Mesenchymal stem cell (in vitro differentiated cells and primary cell): ENCODE measurements around the gene NDUFAF8.

Source experiments
- DNase-seq: peaks from one replicate; pipeline ENCODE4 v3.0.0-alpha.2; 2013
- H2AFZ ChIP-seq: one replicate; pipeline ENCODE4 v1.6.1; 2013; ENCODE audit warnings: low read depth, mild to moderate bottlenecking, control low read depth, inconsistent platforms, low read length, moderate library complexity
- H2AK5ac ChIP-seq: 2 replicates; pipeline ENCODE4 v1.6.1; 2013; ENCODE audit warnings: low read length, moderate library complexity, mild to moderate bottlenecking, inconsistent platforms; ENCODE audit not compliant: severe bottlenecking
- H2BK120ac ChIP-seq: one replicate; pipeline ENCODE4 v1.6.1; 2013; ENCODE audit warnings: low read depth, mild to moderate bottlenecking, inconsistent platforms, low read length, moderate library complexity
- H2BK12ac ChIP-seq, 2 experiments: one replicate each; pipeline ENCODE4 v1.6.1; 2013; ENCODE audit warnings: inconsistent platforms in 2 of 2, low read length in 2 of 2, mild to moderate bottlenecking in 2 of 2, moderate library complexity in 2 of 2, control low read depth in 1 of 2
- H2BK15ac ChIP-seq: one replicate; pipeline ENCODE4 v1.6.1; 2013; ENCODE audit warnings: mild to moderate bottlenecking, low read depth, inconsistent platforms; ENCODE audit not compliant: poor library complexity, severe bottlenecking
- H2BK5ac ChIP-seq: 2 replicates; pipeline ENCODE4 v1.6.1; 2013; ENCODE audit warnings: low read depth, mild to moderate bottlenecking, low read length, control low read depth, inconsistent platforms; ENCODE audit not compliant: poor library complexity, severe bottlenecking
- H3K14ac ChIP-seq, 2 experiments: one replicate each; pipeline ENCODE4 v1.6.1; 2013; ENCODE audit warnings: inconsistent platforms in 2 of 2, low read length in 2 of 2, control low read depth in 1 of 2, mild to moderate bottlenecking in 1 of 2, moderate library complexity in 1 of 2
- H3K18ac ChIP-seq, 2 experiments: one replicate each; pipeline ENCODE4 v1.6.1; 2013; ENCODE audit warnings: inconsistent platforms in 2 of 2, low read length in 2 of 2, control low read depth in 1 of 2, low read depth in 1 of 2, mild to moderate bottlenecking in 1 of 2
- H3K23ac ChIP-seq, 2 experiments: one replicate each; pipeline ENCODE4 v1.6.1; 2013; ENCODE audit warnings: inconsistent platforms in 2 of 2, low read length in 2 of 2, mild to moderate bottlenecking in 2 of 2, moderate library complexity in 2 of 2, control low read depth in 1 of 2
- H3K27ac ChIP-seq: 2 replicates; pipeline ENCODE4 v1.5.1; 2013; ENCODE audit warnings: mild to moderate bottlenecking, moderate library complexity, low read length, control low read depth, inconsistent platforms; ENCODE audit not compliant: poor library complexity, severe bottlenecking
- H3K27me3 ChIP-seq, 2 experiments: 2 replicates each; pipeline versions ENCODE4 v1.6.1 to v1.7.0; 2013; ENCODE audit warnings: low read length in 2 of 2, mild to moderate bottlenecking in 2 of 2, moderate library complexity in 2 of 2, control low read depth in 1 of 2, inconsistent platforms in 1 of 2; ENCODE audit not compliant: control insufficient read depth in 1 of 2, insufficient read depth in 1 of 2
- H3K36me3 ChIP-seq, 2 experiments: 2 replicates each; pipeline versions ENCODE4 v1.6.1 to v1.7.0; 2013; ENCODE audit warnings: low read length in 2 of 2, control low read depth in 1 of 2, inconsistent platforms in 1 of 2, low read depth in 1 of 2, mild to moderate bottlenecking in 1 of 2; ENCODE audit not compliant: insufficient read depth in 2 of 2, control insufficient read depth in 1 of 2
- H3K4ac ChIP-seq, 2 experiments: one replicate each; pipeline ENCODE4 v1.6.1; 2013; ENCODE audit warnings: inconsistent platforms in 2 of 2, low read length in 2 of 2, mild to moderate bottlenecking in 2 of 2, moderate library complexity in 2 of 2, control low read depth in 1 of 2, low read depth in 1 of 2
- H3K4me1 ChIP-seq: 2 replicates; pipeline ENCODE4 v1.6.1; 2013; ENCODE audit warnings: low read depth, low read length, control low read depth; ENCODE audit not compliant: control insufficient read depth, insufficient read depth
- H3K4me2 ChIP-seq: 2 replicates; pipeline ENCODE4 v1.6.1; 2013; ENCODE audit warnings: low read length, mild to moderate bottlenecking, inconsistent platforms; ENCODE audit not compliant: poor library complexity, severe bottlenecking
- H3K4me3 ChIP-seq, 2 experiments: 2 replicates each; pipeline versions ENCODE4 v1.5.1 to v1.7.0; 2013; ENCODE audit warnings: low read length in 2 of 2, mild to moderate bottlenecking in 2 of 2, control low read depth in 1 of 2, low read depth in 1 of 2; ENCODE audit not compliant: insufficient read depth in 1 of 2
- H3K79me1 ChIP-seq: replicated peaks from 2 replicates; pipeline ENCODE4 v1.6.1; 2013; ENCODE audit warnings: mild to moderate bottlenecking, control low read depth, low read length, inconsistent platforms; ENCODE audit not compliant: poor library complexity, severe bottlenecking
- H3K9ac ChIP-seq: 2 replicates; pipeline ENCODE4 v1.7.0; 2013; ENCODE audit warnings: mild to moderate bottlenecking, low read length, moderate library complexity
- H3K9me3 ChIP-seq: 2 replicates; pipeline ENCODE4 v1.7.0; 2013; ENCODE audit warnings: mild to moderate bottlenecking, low read length; ENCODE audit not compliant: control insufficient read depth
- H4K8ac ChIP-seq: one replicate; pipeline ENCODE4 v1.6.1; 2013; ENCODE audit warnings: inconsistent platforms, mild to moderate bottlenecking, low read length, moderate library complexity
- H4K91ac ChIP-seq: one replicate; pipeline ENCODE4 v1.6.1; 2013; ENCODE audit warnings: mild to moderate bottlenecking, low read length, inconsistent platforms
- WGBS: methylation state at CpG from one replicate; pipeline ENCODE4 v1.1.7; 2013; ENCODE audit warnings: mixed read lengths; 5-methylcytosine and 5-hydroxymethylcytosine counted together

Gene NDUFAF8

DNA sequence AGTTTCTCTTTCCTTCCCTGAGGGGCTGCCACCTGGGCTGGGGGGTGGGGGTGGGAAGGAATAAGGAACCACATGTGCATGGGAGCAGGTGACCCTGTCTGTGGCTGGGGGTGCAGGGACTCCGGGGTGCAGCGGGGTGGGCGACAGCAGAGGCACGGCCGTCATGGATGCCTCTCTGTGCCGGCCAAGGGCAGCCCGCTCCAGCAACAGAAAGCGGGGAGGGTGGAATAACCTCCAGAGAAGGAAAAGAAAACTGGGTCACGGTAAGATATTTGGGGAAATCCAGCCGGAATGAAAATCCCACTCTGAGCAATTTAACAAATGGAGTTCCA lies 4.2 kb downstream of the NDUFAF8 start:
- DNase-seq: no peak
- H3K4ac ChIP-seq: no peak overlapping the region
- H2BK120ac ChIP-seq: no peak overlapping the region
- no peak overlapping the region for H3K14ac ChIP-seq
- no peak overlapping the region for H4K8ac ChIP-seq
- no peaks in the 10 kb centered on the region for H3K9me3 ChIP-seq
- WGBS: 97% methylated on average over 10 of the region's 10 CpGs
- peaks cover 42% of the 10 kb centered on the region for H3K4me1 ChIP-seq
- H3K27me3 ChIP-seq: no peaks in the 10 kb centered on the region
- no peak overlapping the region for H3K4me2 ChIP-seq
- H2BK15ac ChIP-seq: no peak overlapping the region
- peaks cover 39% of the 10 kb centered on the region for H3K79me1 ChIP-seq
- H4K91ac ChIP-seq: no peak overlapping the region
- H3K9ac ChIP-seq: no peak overlapping the region
- no peak overlapping the region for H3K4me3 ChIP-seq
- H2BK12ac ChIP-seq: no peak overlapping the region
- no peak overlapping the region for H3K27ac ChIP-seq
- H2BK5ac ChIP-seq: no peak overlapping the region
- no peak overlapping the region for H2AFZ ChIP-seq
- peaks cover 17 to 54% of the 10 kb centered on the region in 2 experiments for H3K36me3 ChIP-seq
- no peak overlapping the region for H2AK5ac ChIP-seq
- H3K23ac ChIP-seq: no peak overlapping the region
- H3K18ac ChIP-seq: no peak overlapping the region

DNA sequence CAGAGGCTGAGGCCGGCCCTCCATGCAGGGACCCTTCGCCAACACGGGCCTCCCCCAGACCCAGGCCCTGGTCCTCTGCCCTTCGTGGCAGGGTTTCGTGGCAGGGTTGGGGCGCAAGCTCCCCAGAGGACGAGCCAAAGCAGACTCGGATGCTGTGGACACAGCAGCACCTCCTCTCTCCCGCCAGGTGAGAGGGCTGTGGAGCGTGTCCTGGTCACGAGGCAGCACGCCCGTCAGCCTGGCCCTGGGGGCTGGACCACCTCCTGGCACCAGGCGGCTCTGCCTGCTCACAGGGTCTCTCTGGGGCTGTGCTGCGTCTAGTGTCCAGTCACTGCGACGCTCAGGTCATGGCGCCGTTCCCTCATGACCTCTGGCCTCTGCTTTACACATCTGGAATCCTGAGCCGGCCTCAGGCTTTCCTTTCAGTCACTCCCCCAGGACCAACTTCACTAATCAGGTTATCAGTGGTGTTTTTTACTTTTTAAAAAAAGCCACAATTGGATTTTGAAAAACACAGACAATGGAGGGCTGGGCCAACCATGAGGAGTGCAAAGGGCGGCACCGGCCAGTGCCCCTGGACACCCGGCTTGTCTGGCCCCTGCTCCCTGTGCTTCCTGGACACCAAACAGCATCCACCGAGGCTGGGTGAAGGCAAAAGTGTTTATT lies 5.4 kb downstream of the NDUFAF8 start:
- H3K27me3 ChIP-seq: no peaks in the 10 kb centered on the region
- WGBS: 85% methylated on average over 24 of the region's 24 CpGs
- no peak overlapping the region for H3K27ac ChIP-seq
- no peak overlapping the region for H2BK15ac ChIP-seq
- H2BK12ac ChIP-seq: no peak overlapping the region
- H3K79me1 ChIP-seq: peaks cover 37% of the 10 kb centered on the region
- H3K4me3 ChIP-seq: no peak overlapping the region
- no peak overlapping the region for H3K4ac ChIP-seq
- no peak overlapping the region for H2BK5ac ChIP-seq
- H3K9me3 ChIP-seq: no peaks in the 10 kb centered on the region
- H3K14ac ChIP-seq: no peak overlapping the region
- DNase-seq: no peak
- H3K36me3 ChIP-seq: peaks cover 19 to 63% of the 10 kb centered on the region in 2 experiments
- no peak overlapping the region for H3K9ac ChIP-seq
- H2BK120ac ChIP-seq: no peak overlapping the region
- H3K4me2 ChIP-seq: no peak overlapping the region
- H2AK5ac ChIP-seq: no peak overlapping the region
- peaks cover 39% of the 10 kb centered on the region for H3K4me1 ChIP-seq
- no peak overlapping the region for H2AFZ ChIP-seq
- H3K23ac ChIP-seq: no peak overlapping the region
- peak overlapping the region; percentile 19 for H4K8ac ChIP-seq
- H4K91ac ChIP-seq: peak overlapping the region; percentile 49
- H3K18ac ChIP-seq: no peak overlapping the region

DNA sequence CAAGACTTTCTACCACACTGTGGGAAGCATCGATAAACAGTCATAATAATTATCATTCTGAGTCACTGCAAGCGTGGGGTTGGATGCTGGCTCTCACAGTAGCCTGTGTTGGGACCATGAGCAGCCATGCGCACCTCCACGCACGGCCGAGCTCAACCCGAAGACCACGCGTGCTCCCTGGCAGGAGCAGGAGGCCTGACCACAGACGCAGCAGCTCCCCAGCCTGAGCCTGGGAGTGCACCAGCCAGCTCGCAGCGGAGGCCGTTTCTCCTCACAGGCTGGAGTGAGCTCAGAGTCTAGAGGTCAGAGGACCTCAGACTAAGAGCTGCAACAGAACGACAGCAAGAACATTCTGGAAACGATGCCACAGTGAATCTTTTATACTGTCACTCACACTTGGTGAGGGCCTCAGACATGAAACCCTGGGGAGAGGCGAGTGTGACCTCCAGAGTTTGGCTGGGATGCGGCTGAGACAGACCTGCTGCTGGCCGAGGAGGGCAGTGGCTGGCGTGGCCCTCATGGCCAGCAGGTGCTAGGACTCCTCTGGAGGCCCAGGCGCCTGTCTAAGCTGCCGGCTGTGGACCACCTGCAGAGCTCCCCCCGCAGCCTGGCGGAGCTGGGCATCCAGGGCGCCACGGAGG lies 6.0 kb downstream of the NDUFAF8 start:
- H3K4me3 ChIP-seq: no peak overlapping the region
- no peak overlapping the region for H3K4me2 ChIP-seq
- peaks cover 35% of the 10 kb centered on the region for H3K4me1 ChIP-seq
- H4K8ac ChIP-seq: peak overlapping the region; percentile 38
- H2AFZ ChIP-seq: no peak overlapping the region
- H3K27me3 ChIP-seq: no peaks in the 10 kb centered on the region
- no peak overlapping the region for H4K91ac ChIP-seq
- no peak overlapping the region for H3K4ac ChIP-seq
- no peak overlapping the region for H3K9ac ChIP-seq
- H2BK15ac ChIP-seq: no peak overlapping the region
- H2AK5ac ChIP-seq: no peak overlapping the region
- H2BK12ac ChIP-seq: no peak overlapping the region
- H3K23ac ChIP-seq: no peak overlapping the region
- H3K14ac ChIP-seq: no peak overlapping the region
- H3K27ac ChIP-seq: no peak overlapping the region
- no peak overlapping the region for H2BK120ac ChIP-seq
- H3K9me3 ChIP-seq: no peaks in the 10 kb centered on the region
- H3K79me1 ChIP-seq: peaks cover 31% of the 10 kb centered on the region
- H3K18ac ChIP-seq: no peak overlapping the region
- H3K36me3 ChIP-seq: peaks cover 25 to 68% of the 10 kb centered on the region in 2 experiments
- 95% methylated on average over 25 of the region's 25 CpGs for WGBS
- DNase-seq: no peak
- no peak overlapping the region for H2BK5ac ChIP-seq

DNA sequence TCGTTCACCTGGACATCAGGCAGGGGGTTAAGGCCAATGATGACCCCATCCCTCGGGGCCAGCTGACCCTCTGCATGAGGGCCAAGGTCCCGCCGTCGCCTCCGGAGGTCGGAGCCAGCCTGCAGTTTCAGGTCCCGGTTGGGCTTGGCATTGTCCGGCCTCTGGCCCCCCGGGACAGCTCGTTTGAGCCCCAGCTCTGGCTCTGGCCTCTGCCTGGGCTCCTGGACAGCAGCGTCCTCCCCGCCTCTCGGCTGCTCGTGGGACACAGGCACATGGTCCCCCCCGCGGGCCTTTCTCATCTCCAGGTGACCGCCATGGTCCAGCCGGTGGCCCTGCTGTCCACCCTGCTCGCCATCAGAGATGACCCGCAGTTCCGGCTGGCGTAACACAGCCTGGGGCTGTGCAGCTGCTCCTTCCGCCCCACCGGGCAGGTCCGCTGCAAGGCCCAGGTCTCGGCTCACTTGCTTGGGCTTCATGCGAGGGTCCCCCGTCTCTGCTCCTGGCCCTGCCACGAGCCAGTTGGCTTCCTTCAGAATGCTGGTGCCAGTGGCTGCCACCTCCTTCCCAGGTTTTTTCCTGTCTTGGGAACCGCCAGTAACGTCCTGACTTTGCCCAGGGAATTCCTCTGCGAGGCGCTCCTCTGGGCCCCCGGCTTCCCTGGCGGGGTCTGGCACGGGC lies 6.7 kb downstream of the NDUFAF8 start:
- Histone ChIP-seq H3K27me3 (no peaks in the 10 kb centered on the region), H3K79me1 (peaks cover 27% of the 10 kb centered on the region), H3K9ac (no peak overlapping the region), H2AFZ (no peak overlapping the region), H2BK15ac (no peak overlapping the region), H3K4me2 (no peak overlapping the region), H2BK5ac (no peak overlapping the region), H3K4me3 (no peak overlapping the region), H4K91ac (no peak overlapping the region), H3K36me3 (peaks cover 30 to 73% of the 10 kb centered on the region in 2 experiments), H2AK5ac (no peak overlapping the region), H3K27ac (no peak overlapping the region), H3K18ac (no peak overlapping the region), H4K8ac (no peak overlapping the region), H3K9me3 (no peaks in the 10 kb centered on the region), H3K23ac (no peak overlapping the region), H3K14ac (no peak overlapping the region), H2BK12ac (no peak overlapping the region), H3K4me1 (peaks cover 29% of the 10 kb centered on the region), H3K4ac (no peak overlapping the region), H2BK120ac (no peak overlapping the region)
- 92% methylated on average over 37 of the region's 37 CpGs for WGBS
- no peak for DNase-seq
